Upper lobe of left lung (tissue), 4 donors: ENCODE data around the gene EXOSC9.

Source experiments
- EP300 ChIP-seq, 4 donors: sonication (generic); formaldehyde crosslinking; IDR thresholded peaks; one replicate each; pipeline ENCODE4 v1.5.1; 2017; ENCODE audit warnings: antibody characterized with exemption in 4 of 4, control low read depth in 2 of 4
- TF ChIP-seq, protein P1 (sequence below), 6 experiments: fragments of 450-650 bp in 4 of 6; fragments of 200-600 bp in 2 of 6; sonication (generic) in 2 of 6; IDR thresholded peaks; one replicate each; pipeline ENCODE4 v1.5.1; 2016 to 2019; ENCODE audit warnings: antibody characterized with exemption in 6 of 6

DNA sequence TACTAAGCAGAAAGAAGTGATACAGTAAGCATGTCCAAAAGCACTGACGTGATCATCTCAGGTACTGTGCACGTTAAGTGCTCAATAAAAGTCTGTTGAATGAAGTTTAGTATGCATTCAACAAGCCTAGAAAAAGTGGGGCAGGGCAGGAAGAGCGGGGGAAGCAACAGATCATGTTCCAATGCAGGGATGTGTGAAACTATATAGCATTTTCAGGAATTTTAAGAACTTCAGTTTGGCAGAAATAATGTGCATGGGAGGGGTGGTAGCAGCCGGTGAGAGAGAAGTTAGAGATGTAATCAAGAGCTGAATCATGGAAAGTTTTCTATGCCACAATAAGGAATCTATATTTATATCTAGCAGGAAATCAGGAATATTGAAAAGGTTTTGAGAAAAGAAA is 41.7 kb downstream of the EXOSC9 start:
- TF ChIP-seq EP300 (IDR thresholded peaks at IDR 0.05) = no peak
- TF ChIP-seq, protein P1, sequence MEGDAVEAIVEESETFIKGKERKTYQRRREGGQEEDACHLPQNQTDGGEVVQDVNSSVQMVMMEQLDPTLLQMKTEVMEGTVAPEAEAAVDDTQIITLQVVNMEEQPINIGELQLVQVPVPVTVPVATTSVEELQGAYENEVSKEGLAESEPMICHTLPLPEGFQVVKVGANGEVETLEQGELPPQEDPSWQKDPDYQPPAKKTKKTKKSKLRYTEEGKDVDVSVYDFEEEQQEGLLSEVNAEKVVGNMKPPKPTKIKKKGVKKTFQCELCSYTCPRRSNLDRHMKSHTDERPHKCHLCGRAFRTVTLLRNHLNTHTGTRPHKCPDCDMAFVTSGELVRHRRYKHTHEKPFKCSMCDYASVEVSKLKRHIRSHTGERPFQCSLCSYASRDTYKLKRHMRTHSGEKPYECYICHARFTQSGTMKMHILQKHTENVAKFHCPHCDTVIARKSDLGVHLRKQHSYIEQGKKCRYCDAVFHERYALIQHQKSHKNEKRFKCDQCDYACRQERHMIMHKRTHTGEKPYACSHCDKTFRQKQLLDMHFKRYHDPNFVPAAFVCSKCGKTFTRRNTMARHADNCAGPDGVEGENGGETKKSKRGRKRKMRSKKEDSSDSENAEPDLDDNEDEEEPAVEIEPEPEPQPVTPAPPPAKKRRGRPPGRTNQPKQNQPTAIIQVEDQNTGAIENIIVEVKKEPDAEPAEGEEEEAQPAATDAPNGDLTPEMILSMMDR (IDR thresholded peaks at IDR 0.05) = no peak
